ENCODE results near the gene ELL2. TPM values are rescaled to one million over a fixed set of nuclear protein-coding genes. Genes with fewer than 3 reads are reported as not detected.

ELL2 gene
- total and polyA plus RNA-seq, 12 donors: 10.5 to 68.2 (median 27.2) TPM

DNA sequence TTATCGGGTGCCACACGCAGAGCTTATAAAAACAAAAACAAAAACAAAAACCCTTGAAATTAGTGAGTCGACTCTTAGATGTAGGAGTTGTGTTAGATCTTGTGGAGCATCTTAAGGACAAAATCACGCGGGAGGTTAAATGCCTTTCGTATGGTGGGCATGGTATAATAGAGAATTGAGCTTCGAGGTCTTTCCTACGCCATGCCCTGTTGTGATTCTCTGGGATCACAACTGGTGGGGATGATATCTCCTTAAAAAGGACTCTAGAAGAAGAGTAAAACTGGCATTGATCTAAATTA is 773 bp upstream of the ELL2 start:
- Histone ChIP-seq H3K36me3 (no peaks in the 10 kb centered on the region), H3K9me3 (no peaks in the 10 kb centered on the region), H3K27me3 (no peaks in the 10 kb centered on the region), H3K4me1 (peaks cover 0 to 37% (median 29%) of the 10 kb centered on the region in 9 donors), H3K27ac (peak overlapping the region; percentile 66 to 100 (median 98)), H3K4me3 (peak overlapping the region in 9 of 10 donors; percentile 76 to 96 (median 88))
- ATAC-seq (no peak), DNase-seq (no peak)
- TF ChIP-seq, protein P1, sequence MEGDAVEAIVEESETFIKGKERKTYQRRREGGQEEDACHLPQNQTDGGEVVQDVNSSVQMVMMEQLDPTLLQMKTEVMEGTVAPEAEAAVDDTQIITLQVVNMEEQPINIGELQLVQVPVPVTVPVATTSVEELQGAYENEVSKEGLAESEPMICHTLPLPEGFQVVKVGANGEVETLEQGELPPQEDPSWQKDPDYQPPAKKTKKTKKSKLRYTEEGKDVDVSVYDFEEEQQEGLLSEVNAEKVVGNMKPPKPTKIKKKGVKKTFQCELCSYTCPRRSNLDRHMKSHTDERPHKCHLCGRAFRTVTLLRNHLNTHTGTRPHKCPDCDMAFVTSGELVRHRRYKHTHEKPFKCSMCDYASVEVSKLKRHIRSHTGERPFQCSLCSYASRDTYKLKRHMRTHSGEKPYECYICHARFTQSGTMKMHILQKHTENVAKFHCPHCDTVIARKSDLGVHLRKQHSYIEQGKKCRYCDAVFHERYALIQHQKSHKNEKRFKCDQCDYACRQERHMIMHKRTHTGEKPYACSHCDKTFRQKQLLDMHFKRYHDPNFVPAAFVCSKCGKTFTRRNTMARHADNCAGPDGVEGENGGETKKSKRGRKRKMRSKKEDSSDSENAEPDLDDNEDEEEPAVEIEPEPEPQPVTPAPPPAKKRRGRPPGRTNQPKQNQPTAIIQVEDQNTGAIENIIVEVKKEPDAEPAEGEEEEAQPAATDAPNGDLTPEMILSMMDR (IDR thresholded peaks at IDR 0.05): no peak
- intact Hi-C loops (cut with DNase I): loop anchor here in 8 of 10 donors (5.0 to 10.0 kb wide), 12 partner anchors 100 to 408 kb away; partner anchors contain the start of genes ARSK (in 1 of the 8), RFESD (in 1 of the 8) and SKIC3 (in 1 of the 8)
- 49 to 54% methylated on average over 8 of the region's 8 CpGs for WGBS, 2 donors

DNA sequence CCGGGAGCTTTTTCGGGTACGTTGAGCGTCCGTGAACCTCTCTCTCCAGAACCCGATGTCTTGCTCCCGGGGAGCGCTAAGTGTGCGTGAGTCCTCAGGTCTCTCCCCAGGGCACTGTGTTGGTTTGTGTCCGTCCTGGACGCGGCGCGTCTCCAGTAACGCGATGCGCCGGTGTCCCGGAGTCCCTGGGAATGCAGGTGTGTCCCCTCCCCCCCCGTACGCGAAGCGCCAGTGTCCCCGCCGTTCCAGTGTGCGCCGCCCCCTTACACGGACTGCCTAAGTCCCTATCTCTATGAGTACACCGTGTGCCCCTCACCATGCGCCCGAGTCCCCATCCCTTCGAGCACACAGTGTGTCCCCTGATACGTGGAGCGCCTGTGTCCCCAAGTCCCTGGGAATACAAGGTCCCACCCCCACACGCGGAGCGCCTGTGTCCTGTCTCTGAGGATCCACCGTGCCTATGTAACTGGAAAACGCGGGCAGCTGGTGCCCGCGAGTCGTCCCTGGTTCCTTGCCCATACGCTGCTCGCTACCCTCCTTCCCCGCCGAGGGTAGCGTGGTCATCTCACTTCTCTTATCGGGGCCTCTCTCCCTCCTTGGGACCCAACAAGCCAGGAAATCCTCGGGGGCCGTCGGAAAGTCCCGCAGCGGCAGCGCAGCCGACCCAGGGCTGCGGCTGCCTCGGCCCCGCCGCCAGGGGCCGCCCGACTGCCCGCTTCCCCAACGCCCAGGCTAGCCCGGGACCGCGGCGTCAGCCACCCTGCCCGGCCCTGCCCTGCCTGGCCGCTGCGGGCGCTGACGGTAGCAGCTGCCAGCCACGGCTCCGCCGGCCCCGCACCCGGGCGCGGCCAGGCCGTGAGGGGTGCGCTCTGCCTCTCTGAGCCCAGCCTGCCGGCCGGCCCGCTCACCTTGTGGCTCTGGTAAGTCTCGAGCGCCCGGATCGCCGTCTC is 709 bp downstream of the ELL2 start:
- DNase-seq (peak; percentile 78 to 83), ATAC-seq (peak; percentile 44 to 88 (median 80))
- 0 to 1% methylated on average over 77 to 90 of the region's 90 CpGs for WGBS, 2 donors
- Histone ChIP-seq H3K36me3 (no peaks in the 10 kb centered on the region), H3K27ac (peak overlapping the region; percentile 90 to 100 (median 98)), H3K4me1 (peaks cover 0 to 52% (median 41%) of the 10 kb centered on the region in 9 donors), H3K27me3 (no peaks in the 10 kb centered on the region), H3K4me3 (peak overlapping the region; percentile 71 to 96 (median 88)), H3K9me3 (no peaks in the 10 kb centered on the region)
- intact Hi-C loops (cut with DNase I): loop anchor here in 8 of 10 donors (1.0 to 10.0 kb wide), 17 partner anchors 99 to 406 kb away; partner anchors contain the start of genes ARSK (in 1 of the 8), RFESD (in 1 of the 8) and SKIC3 (in 1 of the 8)
- TF ChIP-seq, protein P1 (IDR thresholded peaks at IDR 0.05): peak; percentile 60 to 92 (median 82)

DNA sequence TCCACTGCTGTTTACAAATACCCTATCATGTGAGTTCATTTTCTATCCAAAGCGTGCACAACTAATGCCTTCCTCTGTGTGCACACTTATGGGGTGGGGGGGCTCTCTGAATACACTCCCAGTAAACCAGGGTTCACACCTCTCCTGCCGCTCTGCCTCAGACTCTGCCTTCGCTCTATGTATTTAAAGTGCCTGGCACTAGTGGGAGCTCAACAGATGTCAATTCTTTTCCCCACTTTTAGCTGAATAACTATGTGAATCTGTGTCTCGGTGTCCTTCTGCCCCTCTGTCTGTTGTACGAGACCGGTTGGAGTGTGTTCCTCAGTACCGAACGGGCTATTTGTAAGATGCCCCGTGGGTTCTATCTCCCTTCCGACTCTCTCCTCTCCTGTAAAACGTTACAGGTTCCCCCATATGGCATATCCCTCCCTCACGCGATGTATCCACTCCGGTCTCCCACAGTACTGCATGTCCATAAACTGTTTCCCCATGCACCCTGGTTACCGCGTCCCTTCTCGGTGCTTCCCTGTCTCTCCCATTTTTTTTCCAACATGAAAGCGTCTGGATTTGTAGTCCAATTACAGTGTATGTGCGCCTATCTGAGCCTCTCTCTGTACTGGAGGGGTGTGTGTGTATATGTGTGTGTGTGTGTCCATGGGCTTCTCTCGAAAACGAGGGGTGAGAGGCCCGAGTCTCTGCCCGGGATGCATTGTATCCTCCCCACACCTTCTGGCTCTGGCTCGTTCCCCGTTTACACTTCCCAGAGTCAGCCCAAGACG is 1.6 kb downstream of the ELL2 start:
- intact Hi-C loops (cut with DNase I): loop anchor here in 9 of 10 donors (2.0 to 10.0 kb wide), 20 partner anchors 58 to 405 kb away; partner anchors contain the start of genes ARSK (in 1 of the 9), RFESD (in 1 of the 9) and SKIC3 (in 1 of the 9)
- WGBS, 2 donors: 9 to 20% methylated on average over 26 of the region's 26 CpGs
- Histone ChIP-seq H3K36me3 (no peaks in the 10 kb centered on the region), H3K27me3 (no peaks in the 10 kb centered on the region), H3K4me3 (peak overlapping the region; percentile 71 to 96 (median 88)), H3K4me1 (peaks cover 0 to 60% (median 48%) of the 10 kb centered on the region in 9 donors), H3K27ac (peak overlapping the region; percentile 90 to 100 (median 98)), H3K9me3 (no peaks in the 10 kb centered on the region)
- DNase-seq: peak in 1 of 2 donors; percentile 25
- TF ChIP-seq, protein P1 (IDR thresholded peaks at IDR 0.05): peak in 2 of 9 donors; percentile 1 to 23
- ATAC-seq: peak in 5 of 8 donors; percentile 0 to 31 (median 12)

Measured in heart right ventricle (tissue), 16 donors.